ENCODE data around the gene CERS6.

- no peak for TF ChIP-seq CTCF (conservative IDR thresholded peaks at IDR 0.05 in 1 of 2, IDR thresholded peaks at IDR 0.05 in 1 of 2; ENCODE audit: extremely low read depth in 1 of 2, insufficient read depth in 1 of 2, low read depth in 1 of 2, low read length in 2 of 2)
- no peak for TF ChIP-seq EZH2 (IDR thresholded peaks at IDR 0.05; ENCODE audit: borderline replicate concordance, low read length)
Measured at GRCh38 chr2:168749297-168749696, 293.2 kb downstream of the CERS6 start.

All from mammary epithelial cell (primary cell).